Measurements from ENCODE around the gene SMARCC1.

- no peak for TF ChIP-seq POLR2A (IDR thresholded peaks at IDR 0.05)
- no peak for TF ChIP-seq CTCF (IDR thresholded peaks at IDR 0.05)
These were observed 176.0 kb downstream of the SMARCC1 start for GRCh38 chr3:47605652-47606051.

Measured in esophagus squamous epithelium (tissue), 4 donors.